Esophagus squamous epithelium (tissue), 4 donors: Measurements from ENCODE around the gene CCBE1.

Experiments used
- POLR2A ChIP-seq, 4 donors: fragments of 450-650 bp; IDR thresholded peaks; one replicate each; pipeline ENCODE4 v1.6.1; 2017; ENCODE audit warnings: antibody characterized with exemption in 4 of 4, mild to moderate bottlenecking in 4 of 4, moderate library complexity in 3 of 4
- TF ChIP-seq, protein P1 (sequence below), 6 experiments: fragments of 450-650 bp in 4 of 6; fragments of 200-600 bp in 2 of 6; sonication (generic) in 2 of 6; IDR thresholded peaks; one replicate each; pipeline ENCODE4 v1.5.1; 2016 to 2019; ENCODE audit warnings: antibody characterized with exemption in 6 of 6, mild to moderate bottlenecking in 4 of 6, moderate library complexity in 4 of 6

DNA sequence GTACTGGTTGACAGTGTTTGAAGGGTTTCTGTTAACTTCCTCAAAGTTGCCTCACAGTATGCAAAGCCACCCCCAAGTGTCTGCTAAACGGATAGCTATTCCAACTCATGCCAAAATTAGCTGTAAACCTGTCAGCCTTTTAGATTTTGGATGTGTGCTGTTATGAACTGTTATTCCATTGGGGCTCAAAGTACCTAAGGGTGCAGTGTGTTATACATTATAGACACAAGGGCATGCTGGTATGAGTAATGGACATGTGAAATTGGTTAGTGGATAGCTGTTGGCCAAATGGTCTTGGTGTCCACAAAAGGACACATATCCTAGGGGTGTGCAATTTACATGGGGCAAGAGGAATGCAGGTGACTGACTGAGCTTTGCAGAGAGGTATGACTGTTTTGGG, 33.7 kb upstream of the CCBE1 start:
- TF ChIP-seq, protein P1, sequence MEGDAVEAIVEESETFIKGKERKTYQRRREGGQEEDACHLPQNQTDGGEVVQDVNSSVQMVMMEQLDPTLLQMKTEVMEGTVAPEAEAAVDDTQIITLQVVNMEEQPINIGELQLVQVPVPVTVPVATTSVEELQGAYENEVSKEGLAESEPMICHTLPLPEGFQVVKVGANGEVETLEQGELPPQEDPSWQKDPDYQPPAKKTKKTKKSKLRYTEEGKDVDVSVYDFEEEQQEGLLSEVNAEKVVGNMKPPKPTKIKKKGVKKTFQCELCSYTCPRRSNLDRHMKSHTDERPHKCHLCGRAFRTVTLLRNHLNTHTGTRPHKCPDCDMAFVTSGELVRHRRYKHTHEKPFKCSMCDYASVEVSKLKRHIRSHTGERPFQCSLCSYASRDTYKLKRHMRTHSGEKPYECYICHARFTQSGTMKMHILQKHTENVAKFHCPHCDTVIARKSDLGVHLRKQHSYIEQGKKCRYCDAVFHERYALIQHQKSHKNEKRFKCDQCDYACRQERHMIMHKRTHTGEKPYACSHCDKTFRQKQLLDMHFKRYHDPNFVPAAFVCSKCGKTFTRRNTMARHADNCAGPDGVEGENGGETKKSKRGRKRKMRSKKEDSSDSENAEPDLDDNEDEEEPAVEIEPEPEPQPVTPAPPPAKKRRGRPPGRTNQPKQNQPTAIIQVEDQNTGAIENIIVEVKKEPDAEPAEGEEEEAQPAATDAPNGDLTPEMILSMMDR (IDR thresholded peaks at IDR 0.05) = no peak
- no peak for TF ChIP-seq POLR2A (IDR thresholded peaks at IDR 0.05)
